CD4-positive, CD25-positive, alpha-beta regulatory T cell (primary cell): Measurements from ENCODE around the gene SPCS3. TPM values are rescaled to one million over a fixed set of nuclear protein-coding genes. Genes with fewer than 3 reads are reported as not detected.

Source experiments
- ATAC-seq, 2 donors: fragments of 150-1000 bp; cut with Tn5 transposase; one replicate each; pipeline ENCODE4 v1.10.0; 2021; ENCODE audit warnings: low read depth in 2 of 2, moderate number of reproducible peaks in 2 of 2, moderate library complexity in 1 of 2
- DNase-seq, 3 donors: peaks; one replicate each; pipeline versions ENCODE4 v3.0.0 to v3.0.0-alpha.2; 2012 to 2022; ENCODE audit warnings: mixed read lengths in 1 of 3
- H3K27ac ChIP-seq: one replicate; pipeline ENCODE4 v1.7.0; 2013; ENCODE audit warnings: mild to moderate bottlenecking, low read length; ENCODE audit not compliant: insufficient read depth, poor library complexity, severe bottlenecking
- H3K27me3 ChIP-seq: one replicate; pipeline ENCODE4 v1.7.0; 2013; ENCODE audit warnings: low read length; ENCODE audit not compliant: control insufficient read depth, insufficient read depth
- H3K36me3 ChIP-seq: one replicate; pipeline ENCODE4 v1.7.0; 2013; ENCODE audit warnings: mild to moderate bottlenecking, low read length, moderate library complexity; ENCODE audit not compliant: control insufficient read depth, insufficient read depth
- H3K4me1 ChIP-seq: 2 replicates; pipeline ENCODE4 v1.7.0; 2013; ENCODE audit warnings: mild to moderate bottlenecking, low read length; ENCODE audit not compliant: insufficient read depth, control insufficient read depth, poor library complexity, severe bottlenecking
- H3K4me3 ChIP-seq: one replicate; pipeline ENCODE4 v1.7.0; 2013; ENCODE audit warnings: low read depth, mild to moderate bottlenecking, low read length, moderate library complexity
- H3K9me3 ChIP-seq, 2 experiments: 1 replicate in 1 of 2; 2 replicates in 1 of 2; pipeline ENCODE4 v1.7.0; 2013; ENCODE audit warnings: low read length in 2 of 2, mild to moderate bottlenecking in 1 of 2, moderate library complexity in 1 of 2; ENCODE audit not compliant: control insufficient read depth in 2 of 2
- H3K27ac Mint-ChIP-seq, 3 donors: one replicate each; pipeline ENCODE4 v1.8.0; 2020 to 2022; ENCODE audit warnings: mild to moderate bottlenecking in 3 of 3, mixed read lengths in 3 of 3, moderate library complexity in 2 of 3
- H3K27me3 Mint-ChIP-seq: one replicate; pipeline ENCODE4 v1.8.0; 2022; ENCODE audit warnings: mild to moderate bottlenecking, mixed read lengths
- H3K36me3 Mint-ChIP-seq: one replicate; pipeline ENCODE4 v1.8.0; 2020; ENCODE audit warnings: mixed read lengths
- H3K4me1 Mint-ChIP-seq, 4 donors: one replicate each; pipeline ENCODE4 v1.8.0; 2020 to 2022; ENCODE audit warnings: mixed read lengths in 4 of 4, mild to moderate bottlenecking in 1 of 4
- H3K4me3 Mint-ChIP-seq, 4 donors: one replicate each; pipeline ENCODE4 v1.8.0; 2020 to 2022; ENCODE audit warnings: mild to moderate bottlenecking in 4 of 4, mixed read lengths in 4 of 4, moderate library complexity in 3 of 4
- H3K9me3 Mint-ChIP-seq, 7 donors: one replicate each; pipeline ENCODE4 v1.8.0; 2020 to 2022; ENCODE audit warnings: mixed read lengths in 7 of 7, mild to moderate bottlenecking in 3 of 7, moderate library complexity in 2 of 7
- polyA plus RNA-seq, 4 donors: library from polyadenylated mRNA; unstranded; fragments of 300-500 nt; fragmentation: Illumina TruSeq; gene quantifications; one replicate each; pipeline ENCODE4 v1.2.3, GENCODE V29; 2021
- total RNA-seq: library from RNA; stranded (reverse); gene quantifications from one replicate; pipeline ENCODE4 v1.2.3, GENCODE V29; 2022

SPCS3 gene
- total and polyA plus RNA-seq, 5 donors from 2014 or later: 42.9 to 125 (median 51.7) TPM

- Mint-ChIP-seq H3K9me3 (peaks cover 0 to 21% (median 2%) of the 10 kb centered on the region in 7 donors), H3K4me1 (no peaks in the 10 kb centered on the region), H3K4me3 (no peak overlapping the region), H3K27me3 (no peaks in the 10 kb centered on the region), H3K36me3 (no peaks in the 10 kb centered on the region), H3K27ac (no peak overlapping the region)
- Histone ChIP-seq H3K9me3 (peaks cover 11 to 12% of the 10 kb centered on the region in 2 experiments), H3K4me3 (no peak overlapping the region), H3K27me3 (peaks cover 2% of the 10 kb centered on the region), H3K27ac (no peak overlapping the region), H3K36me3 (no peaks in the 10 kb centered on the region), H3K4me1 (no peaks in the 10 kb centered on the region)
- ATAC-seq: no peak
- no peak for DNase-seq
Observed at GRCh38 chr4:176367771-176368465, 48.2 kb downstream of the SPCS3 start.

- ATAC-seq: no peak
- peak in 1 of 3 donors; percentile 7 for DNase-seq
- Histone ChIP-seq H3K4me3 (no peak overlapping the region), H3K27me3 (no peaks in the 10 kb centered on the region), H3K4me1 (no peaks in the 10 kb centered on the region), H3K27ac (no peak overlapping the region), H3K9me3 (no peaks in the 10 kb centered on the region), H3K36me3 (no peaks in the 10 kb centered on the region)
- Mint-ChIP-seq H3K27ac (no peak overlapping the region), H3K9me3 (no peaks in the 10 kb centered on the region), H3K36me3 (no peaks in the 10 kb centered on the region), H3K4me1 (no peaks in the 10 kb centered on the region), H3K27me3 (peaks cover 5% of the 10 kb centered on the region), H3K4me3 (no peak overlapping the region)
Observed at GRCh38 chr4:176376032-176376614, 56.4 kb downstream of the SPCS3 start.

- no peak overlapping the region for H3K27ac ChIP-seq
- Mint-ChIP-seq H3K4me1 (no peaks in the 10 kb centered on the region), H3K27ac (no peak overlapping the region), H3K9me3 (no peaks in the 10 kb centered on the region), H3K4me3 (no peak overlapping the region), H3K36me3 (no peaks in the 10 kb centered on the region), H3K27me3 (peaks cover 5% of the 10 kb centered on the region)
- peak in 1 of 3 donors; percentile 6 for DNase-seq
- H3K4me1 ChIP-seq: no peaks in the 10 kb centered on the region
- H3K27me3 ChIP-seq: no peaks in the 10 kb centered on the region
- ATAC-seq: no peak
- no peaks in the 10 kb centered on the region for H3K9me3 ChIP-seq
- H3K36me3 ChIP-seq: no peaks in the 10 kb centered on the region
- H3K4me3 ChIP-seq: no peak overlapping the region
Observed at GRCh38 chr4:176377780-176378179, 58.0 kb downstream of the SPCS3 start.

GRCh38 chr4:176380352-176381157, 60.8 kb downstream of the SPCS3 start:
- peak overlapping the region in 1 of 3 donors; percentile 54 for H3K27ac Mint-ChIP-seq
- Histone ChIP-seq H3K27ac (no peak overlapping the region), H3K27me3 (no peaks in the 10 kb centered on the region), H3K4me3 (no peak overlapping the region), H3K36me3 (no peaks in the 10 kb centered on the region), H3K9me3 (no peaks in the 10 kb centered on the region), H3K4me1 (no peaks in the 10 kb centered on the region)
- ATAC-seq (no peak), DNase-seq (no peak)
- H3K9me3 Mint-ChIP-seq: no peaks in the 10 kb centered on the region
- H3K4me1 Mint-ChIP-seq: no peaks in the 10 kb centered on the region
- H3K36me3 Mint-ChIP-seq: no peaks in the 10 kb centered on the region
- no peaks in the 10 kb centered on the region for H3K27me3 Mint-ChIP-seq
- H3K4me3 Mint-ChIP-seq: no peak overlapping the region

Other genes with a start within 250 kb of the SPCS3 start
- gene SPATA4, start 124.4 kb upstream of the SPCS3 start, total RNA-seq: not detected
- gene SPATA4, start 124.4 kb upstream of the SPCS3 start, polyA plus RNA-seq: not detected
- gene ASB5, start 50.7 kb upstream of the SPCS3 start, total RNA-seq: not detected
- gene ASB5, start 50.7 kb upstream of the SPCS3 start, polyA plus RNA-seq: not detected